GM23248 (cell line): ENCODE results near the gene BCL2. TPM values are rescaled to one million over a fixed set of nuclear protein-coding genes. Genes with fewer than 3 reads are reported as not detected.

Experiments
- DNase-seq: peaks from one replicate; pipeline ENCODE4 v3.0.0-alpha.2; 2015
- H2AFZ ChIP-seq: fragments of 200-600 bp; sonication (generic); 2 replicates; pipeline ENCODE4 v1.6.1; 2016; ENCODE audit warnings: antibody characterized with exemption
- H3F3A ChIP-seq: fragments of 200-600 bp; sonication (generic); 2 replicates; pipeline ENCODE4 v1.6.1; 2016; ENCODE audit warnings: mild to moderate bottlenecking, antibody characterized with exemption, mixed run types; ENCODE audit not compliant: insufficient read depth
- H3K27ac ChIP-seq: fragments of 200-600 bp; sonication (generic); 2 replicates; pipeline ENCODE4 v1.5.1; 2016; ENCODE audit warnings: mild to moderate bottlenecking
- H3K27me3 ChIP-seq: fragments of 200-600 bp; sonication (generic); replicated peaks from 2 replicates; pipeline ENCODE4 v1.6.1; 2016; ENCODE audit warnings: mild to moderate bottlenecking; ENCODE audit not compliant: insufficient read depth
- H3K36me3 ChIP-seq: fragments of 200-600 bp; sonication (generic); 2 replicates; pipeline ENCODE4 v1.6.1; 2016; ENCODE audit warnings: low read depth, mild to moderate bottlenecking
- H3K4me1 ChIP-seq: fragments of 200-600 bp; sonication (generic); 2 replicates; pipeline ENCODE4 v1.6.1; 2016; ENCODE audit warnings: mild to moderate bottlenecking; ENCODE audit not compliant: insufficient read depth
- H3K4me2 ChIP-seq: fragments of 200-600 bp; sonication (generic); one replicate; pipeline ENCODE4 v1.6.1; 2016; ENCODE audit warnings: mild to moderate bottlenecking; ENCODE audit not compliant: unreplicated experiment
- H3K4me3 ChIP-seq: fragments of 200-600 bp; sonication (generic); 2 replicates; pipeline ENCODE4 v1.5.1; 2016; ENCODE audit warnings: mild to moderate bottlenecking
- H3K79me2 ChIP-seq: fragments of 200-600 bp; sonication (generic); 2 replicates; pipeline ENCODE4 v1.6.1; 2016; ENCODE audit warnings: mild to moderate bottlenecking; ENCODE audit not compliant: insufficient read depth
- H3K9ac ChIP-seq: fragments of 200-600 bp; sonication (generic); 2 replicates; pipeline ENCODE4 v1.6.1; 2016; ENCODE audit warnings: mild to moderate bottlenecking
- H3K9me2 ChIP-seq: fragments of 200-600 bp; sonication (generic); 2 replicates; pipeline ENCODE4 v1.6.1; 2016; ENCODE audit warnings: mixed run types, mild to moderate bottlenecking, moderate library complexity; ENCODE audit not compliant: insufficient read depth
- H3K9me3 ChIP-seq: fragments of 200-600 bp; sonication (generic); one replicate; pipeline ENCODE4 v1.6.1; 2017; ENCODE audit warnings: low read depth
- H4K20me1 ChIP-seq: fragments of 200-600 bp; sonication (generic); 2 replicates; pipeline ENCODE4 v1.6.0; 2016; ENCODE audit not compliant: insufficient read depth
- EZH2 ChIP-seq: fragments of 200-600 bp; sonication (generic); IDR thresholded peaks from 2 replicates; pipeline ENCODE4 v1.6.1; 2018; ENCODE audit warnings: antibody characterized with exemption, mild to moderate bottlenecking; ENCODE audit not compliant: insufficient read depth, poor library complexity, severe bottlenecking
- EZH2phosphoT487 ChIP-seq: fragments of 200-600 bp; sonication (generic); IDR thresholded peaks from 2 replicates; pipeline ENCODE4 v1.6.1; 2018; ENCODE audit warnings: antibody characterized with exemption, moderate library complexity, mild to moderate bottlenecking, low read depth; ENCODE audit not compliant: insufficient read depth
- WGBS, 2 experiments: methylation state at CpG; one replicate each; pipeline ENCODE4 v1.1.6; 2015 to 2017; ENCODE audit warnings: low lambda C conversion rate in 2 of 2, low coverage in 1 of 2; ENCODE audit errors: missing lambda C conversion rate in 2 of 2; 5-methylcytosine and 5-hydroxymethylcytosine counted together
- in situ Hi-C: fragments of 300-500 bp; cut with MboI; formaldehyde crosslinking; loops from 2 replicates; pipeline ENCODE4 v1.15.0; 2020
- polyA plus RNA-seq: library from polyadenylated mRNA; unstranded; fragments of >200 nt; fragmentation: Nextera tagmentation; extraction: Ambion mirVana; gene quantifications from 2 replicates; pipeline ENCODE4 v1.2.1, GENCODE V29; 2016
- total RNA-seq: library from RNA; depleted of rRNA; stranded (reverse); fragments of >200 nt; shearing (Covaris generic); gene quantifications from 2 replicates; pipeline ENCODE4 v1.2.3, GENCODE V29; 2014

Gene BCL2
- total and polyA plus RNA-seq, 2 experiments from 2014 or later: 0.30 to 1.5 TPM

DNA sequence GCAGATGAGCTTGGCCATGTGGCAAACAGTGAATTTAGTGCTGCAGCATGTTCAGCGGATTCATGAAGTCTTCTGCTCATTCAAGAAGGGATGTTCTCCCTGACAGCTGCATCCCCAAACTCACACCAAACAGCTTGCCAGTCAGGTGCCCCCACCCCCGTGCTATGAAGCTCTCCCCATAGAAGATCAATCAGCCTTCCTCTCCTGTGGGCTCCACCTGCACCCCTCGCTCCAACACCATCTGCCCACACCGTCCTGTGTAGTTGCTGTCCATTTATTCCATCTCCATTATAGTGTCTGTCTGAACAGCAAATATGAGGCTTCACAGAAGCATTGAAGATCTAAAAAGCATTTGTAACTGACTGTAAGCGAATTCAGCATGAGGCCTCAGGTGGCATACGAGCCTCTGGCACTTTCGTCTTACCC is 218.9 kb downstream of the BCL2 start:
- Histone ChIP-seq H3K9me3 (no peaks in the 10 kb centered on the region), H3K27me3 (peaks cover 23% of the 10 kb centered on the region), H3K36me3 (no peaks in the 10 kb centered on the region), H3K27ac (no peak overlapping the region), H3K4me3 (no peak overlapping the region), H2AFZ (no peak overlapping the region), H3K79me2 (no peaks in the 10 kb centered on the region), H3K4me1 (no peaks in the 10 kb centered on the region), H3K4me2 (no peak overlapping the region), H4K20me1 (no peaks in the 10 kb centered on the region), H3K9me2 (no peaks in the 10 kb centered on the region), H3F3A (no peaks in the 10 kb centered on the region), H3K9ac (no peak overlapping the region)
- no peak for DNase-seq
- TF ChIP-seq EZH2 (no peak), EZH2phosphoT487 (no peak)
- in situ Hi-C loops: no loop called here
- WGBS, 2 experiments: 62 to 71% methylated on average over 7 of the region's 7 CpGs

- Histone ChIP-seq H3K9ac (no peak overlapping the region), H3K79me2 (no peaks in the 10 kb centered on the region), H4K20me1 (no peaks in the 10 kb centered on the region), H3K27me3 (peaks cover 28% of the 10 kb centered on the region), H3K9me3 (no peaks in the 10 kb centered on the region), H3K4me3 (no peak overlapping the region), H3K4me2 (no peak overlapping the region), H3K36me3 (no peaks in the 10 kb centered on the region), H3K4me1 (no peaks in the 10 kb centered on the region), H2AFZ (no peak overlapping the region), H3K27ac (no peak overlapping the region), H3K9me2 (no peaks in the 10 kb centered on the region), H3F3A (no peaks in the 10 kb centered on the region)
- 59 to 60% methylated on average over 10 of the region's 10 CpGs for WGBS, 2 experiments
- in situ Hi-C loops: no loop called here
- TF ChIP-seq EZH2phosphoT487 (no peak), EZH2 (no peak)
- DNase-seq: no peak
These were observed 219.5 kb downstream of the BCL2 start for GRCh38 chr18:63099848-63100629.

DNA sequence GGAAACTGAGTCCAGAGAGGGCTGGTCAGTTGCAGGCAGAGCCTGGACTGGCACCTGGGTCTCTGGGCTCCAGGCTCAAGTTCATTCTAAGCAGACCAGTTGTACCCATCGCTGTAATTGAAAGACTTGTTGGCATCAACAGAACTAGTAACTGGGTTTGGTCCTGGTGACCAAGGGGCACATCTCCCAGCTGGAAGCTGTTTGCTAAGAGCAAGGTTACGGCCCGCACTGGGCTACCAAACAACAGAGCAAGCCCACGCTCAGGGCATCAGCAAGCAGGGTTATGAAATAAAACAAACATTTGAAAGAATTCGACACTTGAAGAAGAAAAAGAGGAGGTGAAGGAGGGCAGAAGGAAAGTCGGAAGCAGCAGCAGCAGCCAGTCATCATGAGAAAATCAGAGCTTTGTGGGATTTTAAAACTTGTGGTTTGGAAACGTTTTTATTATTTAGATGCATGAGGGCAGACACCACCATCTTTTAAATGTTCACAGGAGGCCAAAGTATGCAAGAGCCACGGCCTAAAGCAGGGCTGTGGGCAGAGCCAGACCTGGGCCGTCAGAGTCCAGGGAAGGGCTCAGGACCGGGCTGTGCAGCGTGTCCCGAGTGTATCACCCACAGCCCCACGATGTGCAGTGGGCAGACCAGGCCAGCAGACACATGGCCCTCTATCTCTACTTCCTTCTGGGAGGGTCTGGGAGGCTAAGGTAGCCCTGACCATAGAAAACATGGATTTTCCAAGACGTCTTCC is 220.3 kb downstream of the BCL2 start:
- TF ChIP-seq EZH2phosphoT487: no peak
- Histone ChIP-seq H3K9me2 (no peaks in the 10 kb centered on the region), H3K27ac (no peak overlapping the region), H3K36me3 (no peaks in the 10 kb centered on the region), H3K4me3 (no peak overlapping the region), H3F3A (no peaks in the 10 kb centered on the region), H3K79me2 (no peaks in the 10 kb centered on the region), H3K4me1 (no peaks in the 10 kb centered on the region), H3K4me2 (no peak overlapping the region), H3K27me3 (peaks cover 34% of the 10 kb centered on the region), H3K9ac (no peak overlapping the region), H2AFZ (no peak overlapping the region), H3K9me3 (no peaks in the 10 kb centered on the region), H4K20me1 (no peaks in the 10 kb centered on the region)
- in situ Hi-C loops: no loop called here
- no peak for DNase-seq
- WGBS, 2 experiments: 68 to 72% methylated on average over 14 of the region's 14 CpGs

- H3F3A ChIP-seq: no peaks in the 10 kb centered on the region
- no peaks in the 10 kb centered on the region for H3K36me3 ChIP-seq
- H4K20me1 ChIP-seq: no peaks in the 10 kb centered on the region
- DNase-seq: no peak
- no peak overlapping the region for H3K27ac ChIP-seq
- WGBS, 2 experiments: 72 to 74% methylated on average over 16 of the region's 16 CpGs
- H3K4me1 ChIP-seq: no peaks in the 10 kb centered on the region
- in situ Hi-C loops: no loop called here
- H3K9me2 ChIP-seq: no peaks in the 10 kb centered on the region
- H2AFZ ChIP-seq: no peak overlapping the region
- H3K9me3 ChIP-seq: no peaks in the 10 kb centered on the region
- no peak overlapping the region for H3K9ac ChIP-seq
- H3K27me3 ChIP-seq: peaks cover 44% of the 10 kb centered on the region
- H3K4me3 ChIP-seq: no peak overlapping the region
- H3K79me2 ChIP-seq: no peaks in the 10 kb centered on the region
- TF ChIP-seq EZH2 (no peak), EZH2phosphoT487 (no peak)
- H3K4me2 ChIP-seq: no peak overlapping the region
These were observed 221.3 kb downstream of the BCL2 start for GRCh38 chr18:63098018-63098981.
